ENCODE measurements around the gene SRPK1.
"Not testable (repeated sequence)": the region's sequence is repeated elsewhere in the genome, so short reads cannot be mapped to it uniquely, and the experiment has no call there.

SRPK1 gene

DNA sequence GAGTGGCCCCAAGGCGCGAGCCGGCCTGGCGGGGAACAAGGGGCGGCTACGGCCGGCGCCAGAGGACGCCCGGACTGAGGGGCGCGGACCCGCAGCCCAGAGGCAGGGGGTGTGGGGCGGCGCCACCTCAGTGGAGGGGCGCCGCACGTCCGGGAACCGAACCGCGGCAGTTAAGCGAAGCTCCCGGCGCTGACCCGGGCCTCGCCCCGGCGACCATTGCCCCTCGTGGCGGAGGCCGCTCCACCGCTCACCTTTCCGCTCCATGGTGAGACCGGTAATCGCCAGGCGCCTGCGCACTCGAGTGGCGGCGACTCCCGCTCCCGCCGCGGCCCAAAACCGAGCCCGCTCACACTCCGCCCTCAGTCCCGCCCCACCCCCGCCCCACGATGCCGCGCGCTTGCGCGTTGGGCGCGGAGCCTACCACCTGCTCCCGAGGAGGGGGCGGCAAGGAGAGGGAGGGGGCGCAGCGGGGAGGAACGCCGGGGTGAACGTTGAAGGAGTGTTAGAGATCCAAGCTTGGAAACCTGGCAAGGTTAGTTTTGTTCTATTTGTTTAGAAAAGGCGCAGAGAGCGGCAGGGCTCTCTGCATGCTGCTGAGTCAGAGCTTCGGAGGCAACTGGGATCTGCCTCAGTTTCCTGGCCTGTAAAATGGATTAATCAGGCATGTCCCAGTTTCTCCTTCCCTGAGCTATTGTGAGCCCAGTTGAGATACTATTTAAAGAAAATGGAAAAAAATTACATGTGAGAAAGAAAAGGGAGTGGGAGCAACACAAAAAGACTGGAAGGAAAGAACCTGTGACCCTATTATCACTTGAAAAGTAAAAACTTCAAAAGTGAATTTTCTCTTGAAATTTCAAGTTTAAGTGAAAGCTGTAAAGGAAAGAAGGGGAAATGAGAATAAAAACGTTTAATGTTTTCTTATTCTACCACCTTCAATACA is at the start of gene SRPK1:
SRPK1 (minus strand) TSS at position 306 of the 940 bp plus-strand sequence; CDS start at position 264, 42 bp downstream.
- FAIRE-seq (peak; percentile 87), DNase-seq (ENCODE audit: extremely low spot score, insufficient read length, low read depth) (peak; percentile 95)

GRCh38 chr6:35970181-35970580 is 49.3 kb upstream of the SRPK1 start:
- FAIRE-seq, result no peak
- DNase-seq (ENCODE audit: extremely low spot score, insufficient read length, low read depth), result no peak

DNA sequence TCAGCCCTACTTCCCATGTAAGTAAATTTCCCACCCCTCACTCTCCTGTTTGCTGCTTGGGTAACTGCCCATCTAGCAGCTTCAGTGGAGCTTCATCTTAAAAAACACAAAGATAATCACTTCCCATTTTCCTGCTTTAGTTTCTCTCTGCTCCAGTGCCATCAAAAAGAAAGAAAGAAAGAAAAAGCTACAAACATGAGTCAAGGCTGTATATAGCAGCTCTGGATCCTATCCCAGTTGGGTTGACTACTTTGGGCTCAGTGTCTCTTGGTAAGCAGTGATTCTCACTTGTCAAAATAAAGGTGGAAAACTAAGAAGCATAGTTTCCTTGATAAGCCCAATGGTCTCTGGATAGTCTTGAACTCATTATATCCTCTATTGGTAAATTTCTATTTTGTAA is 48.7 kb upstream of the SRPK1 start:
- DNase-seq (ENCODE audit: extremely low spot score, insufficient read length, low read depth) (no peak), FAIRE-seq (no peak)

DNA sequence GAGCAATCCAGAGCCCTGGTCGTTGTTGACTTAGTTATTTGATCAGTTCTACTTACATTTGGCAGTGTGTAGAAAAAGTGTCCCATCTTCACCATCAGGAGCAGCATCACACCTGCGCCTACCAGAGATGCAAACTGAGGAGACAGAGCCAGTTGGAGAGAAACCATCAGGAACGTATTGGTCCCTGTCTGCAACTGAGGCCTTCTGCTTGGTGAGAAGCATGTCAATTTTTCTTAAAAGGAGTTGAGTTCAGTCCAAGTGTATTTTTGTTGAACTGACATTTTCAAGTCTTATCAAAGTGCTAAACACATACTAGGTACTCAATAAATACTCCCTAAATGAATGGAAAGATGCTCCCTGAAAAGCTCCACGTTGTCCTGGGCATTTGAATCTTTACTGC is 47.9 kb upstream of the SRPK1 start:
- DNase-seq (ENCODE audit: extremely low spot score, insufficient read length, low read depth) (no peak), FAIRE-seq (no peak)

GRCh38 chr6:35967076-35967774 is 46.3 kb upstream of the SRPK1 start:
- FAIRE-seq, result no peak
- no peak for DNase-seq (ENCODE audit: extremely low spot score, insufficient read length, low read depth)

DNA sequence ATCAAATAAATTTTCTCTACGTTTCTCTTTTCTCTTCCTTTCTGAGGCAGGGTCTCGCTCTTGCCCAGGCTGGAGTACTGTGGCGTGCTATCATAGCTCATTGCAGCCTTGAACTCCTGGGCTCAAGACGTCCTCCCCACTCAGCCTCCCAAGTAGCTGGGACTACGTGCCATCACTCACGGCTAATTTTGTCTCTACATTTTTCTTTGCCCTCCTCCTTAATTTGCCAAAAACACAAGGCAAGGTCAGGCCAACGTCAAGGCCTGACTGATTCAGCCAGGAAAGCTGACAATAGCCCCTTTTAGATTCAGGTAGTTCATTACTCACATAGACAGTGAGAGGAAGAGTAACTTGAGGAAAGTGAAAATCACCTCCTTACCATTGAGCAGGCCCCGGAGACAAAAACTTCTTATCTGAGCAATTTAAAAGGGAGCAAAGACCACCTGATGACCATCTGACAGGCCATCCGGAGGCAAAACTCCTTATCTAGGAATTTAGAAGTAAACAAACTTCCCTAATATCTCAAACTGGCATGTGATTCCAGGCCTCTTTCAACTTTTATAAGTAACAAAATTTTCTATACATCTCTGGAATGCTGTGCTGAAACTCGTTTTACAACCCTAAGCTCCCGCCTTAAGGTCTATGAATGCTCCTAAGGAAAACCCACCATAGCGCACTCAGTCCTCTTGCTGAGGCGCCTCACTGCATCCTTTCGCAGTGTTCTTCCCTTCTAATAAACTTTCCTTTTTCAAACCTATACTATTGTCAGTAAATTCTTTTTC is 42.1 kb upstream of the SRPK1 start:
- FAIRE-seq, result no peak
- no peak for DNase-seq (ENCODE audit: extremely low spot score, insufficient read length, low read depth)

DNA sequence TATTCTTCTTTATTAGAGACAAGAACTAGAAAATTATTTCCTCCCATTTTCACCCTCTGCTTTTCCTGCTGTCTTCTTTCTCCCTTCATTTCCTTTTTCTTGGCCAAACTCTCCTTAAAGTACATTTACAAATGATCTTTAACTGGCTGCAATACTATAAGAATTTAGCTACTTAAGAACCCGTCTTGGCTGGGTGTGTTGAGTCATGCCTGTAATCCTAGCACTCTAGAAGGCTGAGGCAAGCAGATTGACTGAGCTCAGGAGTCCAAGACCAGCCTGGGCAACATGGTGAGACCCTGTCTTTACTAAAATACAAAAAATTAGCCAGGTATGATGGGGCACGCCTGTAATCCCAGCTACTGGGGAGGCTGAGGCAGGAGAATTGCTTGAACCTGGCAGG is 39.3 kb upstream of the SRPK1 start:
- FAIRE-seq, result no peak
- DNase-seq (ENCODE audit: extremely low spot score, insufficient read length, low read depth), result no peak

DNA sequence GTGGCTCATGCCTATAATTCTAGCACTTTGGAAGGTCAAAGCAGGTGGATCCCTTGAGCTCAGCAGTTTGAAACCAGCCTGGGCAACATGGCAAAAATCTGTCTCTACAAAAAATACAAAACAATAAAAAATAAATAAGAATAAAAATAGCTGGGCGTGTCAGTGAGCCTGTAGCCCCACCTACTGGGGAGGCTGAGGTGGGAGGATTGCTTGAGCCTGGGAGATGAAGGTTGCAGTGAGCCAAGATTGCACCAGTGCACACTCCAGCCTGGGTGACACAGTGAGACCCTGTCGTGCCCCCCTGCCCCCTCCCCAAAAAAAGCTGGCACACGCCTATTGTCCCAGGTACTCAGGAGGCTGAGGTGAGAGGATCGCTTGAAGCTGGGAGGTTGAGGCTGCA is 35.1 kb upstream of the SRPK1 start:
- FAIRE-seq, result no peak
- DNase-seq (ENCODE audit: extremely low spot score, insufficient read length, low read depth), result no peak

DNA sequence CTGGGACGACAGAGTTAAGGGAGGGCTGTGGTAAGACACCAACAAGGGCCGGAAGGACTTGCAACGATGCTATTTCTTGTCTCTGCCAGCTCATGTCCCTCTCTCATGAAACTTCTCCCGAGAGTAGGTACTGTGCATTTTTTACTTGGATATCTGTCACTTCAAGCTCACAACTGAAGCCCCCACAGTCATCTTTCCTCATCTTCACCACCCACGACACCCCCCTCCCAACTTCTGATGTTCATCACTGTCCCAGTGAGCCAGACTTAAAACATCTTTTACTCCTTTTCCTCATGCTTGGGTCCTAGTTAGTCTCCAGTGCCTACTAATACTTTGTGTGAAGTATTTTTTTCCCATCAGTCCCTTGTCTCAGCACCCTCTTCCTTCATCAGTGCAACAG is 34.6 kb upstream of the SRPK1 start:
- DNase-seq (ENCODE audit: extremely low spot score, insufficient read length, low read depth) (no peak), FAIRE-seq (no peak)

DNA sequence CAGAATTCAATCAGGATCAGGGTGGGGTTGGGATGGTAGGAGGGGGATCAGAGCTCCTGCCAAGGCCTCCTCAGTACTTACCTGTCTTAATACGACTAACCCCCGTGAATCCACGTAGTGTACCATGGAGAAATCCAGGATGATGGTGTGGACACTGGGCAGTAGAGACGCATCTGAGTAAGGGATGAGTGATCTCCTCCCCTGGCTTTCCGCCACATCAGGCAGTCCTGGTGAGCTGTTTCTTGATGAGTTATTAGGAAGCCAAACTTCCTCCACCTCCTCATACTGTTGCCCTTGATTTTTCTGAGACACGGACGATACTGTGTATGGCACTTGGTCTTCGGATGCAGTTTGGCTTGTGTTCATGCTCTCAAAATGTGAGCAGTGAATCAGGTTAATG is 34.2 kb upstream of the SRPK1 start:
- no peak for FAIRE-seq
- DNase-seq (ENCODE audit: extremely low spot score, insufficient read length, low read depth), result no peak

- DNase-seq (ENCODE audit: extremely low spot score, insufficient read length, low read depth), result no peak
- FAIRE-seq, result no peak
These were observed 33.4 kb upstream of the SRPK1 start for GRCh38 chr6:35954333-35954732.

- no peak for DNase-seq (ENCODE audit: extremely low spot score, insufficient read length, low read depth)
These were observed 27.8 kb upstream of the SRPK1 start for GRCh38 chr6:35948725-35949124.

DNA sequence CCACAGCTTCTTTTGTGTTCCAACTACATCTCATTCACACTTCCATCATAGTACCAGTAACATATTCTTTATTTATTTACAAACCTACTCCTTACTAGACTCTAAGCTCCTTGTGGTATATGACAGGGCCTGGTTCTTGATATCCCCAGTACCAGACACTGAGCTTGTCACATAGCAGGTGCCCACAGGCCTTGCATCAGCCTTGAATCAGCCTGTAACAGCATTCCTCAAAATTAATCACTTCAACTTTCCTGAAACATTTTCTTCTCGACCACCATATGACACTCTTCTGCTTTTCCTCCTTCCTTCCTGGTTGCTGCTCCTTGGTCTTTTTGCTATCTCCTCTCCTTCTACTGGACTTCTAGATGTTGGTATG is 24.7 kb upstream of the SRPK1 start:
- DNase-seq (ENCODE audit: extremely low spot score, insufficient read length, low read depth) (no peak), FAIRE-seq (no peak)

More at GRCh38 chr6:35948725-35949124, 27.8 kb upstream of the SRPK1 start:
- no peak for FAIRE-seq

DNA sequence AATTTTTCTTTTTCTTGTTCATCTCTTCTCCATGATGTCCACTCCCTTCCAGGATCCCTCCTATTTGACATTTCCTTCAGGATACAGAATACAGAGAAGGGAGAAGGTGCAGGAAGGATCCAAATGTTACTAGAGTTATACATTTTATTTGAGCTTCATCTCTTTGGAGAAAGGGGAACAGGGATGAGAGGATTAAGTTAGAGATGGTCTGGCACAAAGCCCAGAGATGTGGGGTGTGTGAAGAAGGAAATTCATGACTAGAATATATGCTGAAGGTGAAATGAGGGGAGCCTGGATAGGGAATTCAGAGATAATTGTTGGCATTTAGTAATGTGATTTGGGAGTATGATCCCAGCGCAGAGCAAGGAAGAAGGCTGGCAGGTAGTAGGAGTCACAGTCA is 22.5 kb upstream of the SRPK1 start:
- DNase-seq (ENCODE audit: extremely low spot score, insufficient read length, low read depth), result no peak
- FAIRE-seq, result no peak

DNA sequence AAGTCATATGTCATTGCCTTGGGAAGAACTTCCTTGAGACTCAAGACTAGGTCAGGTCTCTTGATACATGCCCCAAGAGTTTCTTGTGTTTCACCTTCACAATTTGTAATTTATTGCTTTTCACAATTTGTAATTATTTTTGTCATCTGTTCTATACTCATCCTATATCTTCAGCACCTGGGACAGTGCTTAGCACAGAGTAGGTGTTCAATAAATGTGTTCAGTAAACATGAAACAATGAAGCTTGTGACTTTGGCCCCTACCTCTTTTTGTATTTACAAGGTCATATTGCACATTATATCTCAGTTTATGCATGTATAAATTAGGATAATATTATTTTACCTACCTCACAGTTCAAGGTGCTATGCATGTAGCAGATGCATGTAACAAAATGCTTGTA is 21.5 kb upstream of the SRPK1 start:
- FAIRE-seq (no peak), DNase-seq (ENCODE audit: extremely low spot score, insufficient read length, low read depth) (no peak)

DNA sequence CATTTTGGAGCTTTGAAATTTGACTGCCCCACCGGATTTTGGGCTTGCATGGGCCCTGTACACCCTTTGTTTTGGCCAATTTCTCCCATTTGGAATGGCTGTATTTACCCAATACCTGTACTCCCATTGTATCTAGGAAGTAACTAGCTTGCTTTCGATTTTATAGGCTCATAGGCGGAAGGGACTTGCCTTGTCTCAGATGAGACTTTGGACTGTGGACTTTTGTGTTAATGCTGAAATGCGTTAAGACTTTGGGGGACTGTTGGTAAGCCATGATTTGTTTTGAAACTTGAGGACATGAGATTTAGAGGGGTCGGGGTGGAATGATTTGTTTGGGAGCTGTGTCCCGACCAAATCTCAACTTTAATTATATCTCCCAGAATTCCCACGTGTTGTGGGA is 20.3 kb upstream of the SRPK1 start:
- FAIRE-seq; DNase-seq (ENCODE audit: extremely low spot score, insufficient read length, low read depth): not testable (repeated sequence)

DNA sequence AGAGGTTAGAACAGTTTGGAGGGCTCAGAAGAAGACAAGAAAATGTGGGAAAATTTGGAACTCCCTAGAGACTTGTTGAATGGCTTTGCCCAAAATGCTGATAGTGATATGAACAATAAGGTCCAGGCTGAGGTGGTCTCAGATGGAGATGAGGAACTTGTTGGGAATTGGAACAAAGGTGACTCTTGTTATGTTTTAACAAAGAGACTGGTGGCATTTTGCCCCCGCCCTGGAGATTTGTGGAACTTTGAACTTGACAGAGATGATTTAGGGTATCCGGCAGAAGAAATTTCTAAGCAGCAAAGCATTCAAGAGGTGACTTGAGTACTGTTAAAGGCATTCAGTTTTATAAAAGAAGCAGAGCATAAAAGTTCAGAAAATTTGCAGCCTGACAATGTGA is 19.1 kb upstream of the SRPK1 start:
- FAIRE-seq, result not testable (repeated sequence)

DNA sequence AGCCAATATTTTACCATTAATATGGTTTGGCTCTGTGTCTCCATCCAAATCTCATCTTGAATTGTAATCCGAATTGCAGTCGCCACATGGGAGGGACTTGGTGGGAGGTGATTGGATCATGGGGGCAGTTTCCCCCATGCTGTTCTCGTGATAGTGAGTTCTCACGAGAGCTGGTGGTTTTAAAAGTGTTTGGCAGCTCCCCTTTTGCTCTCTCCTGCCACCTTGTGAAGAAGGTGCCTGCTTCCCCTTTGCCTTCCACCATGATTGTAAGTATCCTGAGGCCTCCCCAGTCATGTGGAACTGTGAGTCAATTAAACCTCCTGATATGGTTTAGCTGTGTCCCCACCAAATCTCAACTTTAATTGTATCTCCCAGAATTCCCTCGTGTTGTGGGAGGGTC is 18.4 kb upstream of the SRPK1 start:
- not testable (repeated sequence) for DNase-seq (ENCODE audit: extremely low spot score, insufficient read length, low read depth); FAIRE-seq

More for the DNA sequence above, 19.1 kb upstream of the SRPK1 start:
- not testable (repeated sequence) for DNase-seq (ENCODE audit: extremely low spot score, insufficient read length, low read depth)

GRCh38 chr6:35936681-35937359 is 15.9 kb upstream of the SRPK1 start:
- no peak for FAIRE-seq
- DNase-seq (ENCODE audit: extremely low spot score, insufficient read length, low read depth), result no peak

DNA sequence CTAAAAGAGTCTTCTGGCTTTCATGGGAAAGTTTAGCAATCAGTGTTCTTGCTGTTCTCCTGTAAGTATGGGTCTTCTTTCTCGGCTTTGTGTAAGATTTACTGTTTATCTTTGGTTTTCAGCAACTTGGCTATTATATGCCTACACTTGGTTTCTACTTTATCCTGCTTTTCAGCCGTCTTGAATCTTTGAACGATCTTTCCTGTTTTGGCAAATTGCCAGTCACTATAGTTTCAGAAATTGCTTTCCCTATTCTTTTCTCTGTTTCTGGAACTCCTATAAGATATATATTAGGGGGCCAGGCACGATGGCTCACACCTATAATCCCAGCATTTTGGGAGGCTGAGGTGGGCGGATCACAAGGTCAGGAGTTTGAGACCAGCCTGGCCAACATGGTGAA is 14.6 kb upstream of the SRPK1 start:
- FAIRE-seq, result no peak
- DNase-seq (ENCODE audit: extremely low spot score, insufficient read length, low read depth), result no peak

Data from GM18507 (cell line).